SK-N-SH (cell line): ENCODE data around the gene ZNF385C. TPM values are rescaled to one million over a fixed set of nuclear protein-coding genes. Genes with fewer than 3 reads are reported as not detected.
"Not testable (repeated sequence)": the region's sequence is repeated elsewhere in the genome, so short reads cannot be mapped to it uniquely, and the experiment has no call there.

Experiments used
- CTCF ChIA-PET: fragments of 300-600, 350-600 bp; formaldehyde crosslinking; extraction: SDS; loops from one replicate; lab custom pipeline; 2021; lab: Yijun Ruan, JAX
- POLR2A ChIA-PET: fragments of 350-600 bp; sonication (Branson Sonifier 250); formaldehyde crosslinking; extraction: SDS; loops from one replicate; lab custom pipeline; 2020; ENCODE audit warnings: antibody characterized with exemption, inconsistent platforms; lab: Yijun Ruan, JAX
- DNase-seq: peaks from one replicate; pipeline ENCODE4 v3.0.0; 2012
- H2AFZ ChIP-seq: fragments of 200-600 bp; sonication (generic); 2 replicates; pipeline ENCODE4 v1.8.1; 2016; ENCODE audit warnings: antibody characterized with exemption, mild to moderate bottlenecking, low read depth
- H3F3A ChIP-seq: fragments of 200-600 bp; sonication (generic); replicated peaks from 2 replicates; pipeline ENCODE3; 2016; ENCODE audit warnings: antibody characterized with exemption, mild to moderate bottlenecking; ENCODE audit not compliant: insufficient read depth
- H3K27ac ChIP-seq, 2 experiments: fragments of 200-500 bp in 1 of 2; fragments of 200-600 bp in 1 of 2; sonication (Bioruptor generic) in 1 of 2; sonication (generic), shearing (Covaris generic) in 1 of 2; 2 replicates each; pipeline versions ENCODE4 v1.5.1 to v1.6.1; 2014 to 2016; ENCODE audit warnings: low read depth in 2 of 2, inconsistent platforms in 1 of 2, low read length in 1 of 2, mild to moderate bottlenecking in 1 of 2, mixed read lengths in 1 of 2
- H3K27me3 ChIP-seq: fragments of 200-600 bp; sonication (generic), shearing (Covaris generic); 2 replicates; pipeline ENCODE4 v1.6.1; 2016; ENCODE audit warnings: mixed run types; ENCODE audit not compliant: insufficient read depth
- H3K36me3 ChIP-seq, 2 experiments: fragments of 200-500 bp in 1 of 2; fragments of 200-600 bp in 1 of 2; sonication (Bioruptor generic) in 1 of 2; sonication (generic) in 1 of 2; replicated peaks in 1 of 2; 2 replicates each; pipeline versions ENCODE3 to v1.5.1; 2014 to 2016; ENCODE audit warnings: low read length in 1 of 2, mild to moderate bottlenecking in 1 of 2; ENCODE audit not compliant: insufficient read depth in 2 of 2, control insufficient read depth in 1 of 2
- H3K4me1 ChIP-seq, 2 experiments: fragments of 200-500 bp in 1 of 2; fragments of 200-600 bp in 1 of 2; sonication (Bioruptor generic) in 1 of 2; sonication (generic), shearing (Covaris generic) in 1 of 2; 2 replicates each; pipeline versions ENCODE4 v1.5.1 to v1.6.1; 2014 to 2016; ENCODE audit warnings: low read depth in 1 of 2, low read length in 1 of 2, mixed run types in 1 of 2; ENCODE audit not compliant: insufficient read depth in 2 of 2, control insufficient read depth in 1 of 2
- H3K4me2 ChIP-seq: fragments of 200-600 bp; sonication (generic), shearing (Covaris generic); 2 replicates; pipeline ENCODE4 v1.6.1; 2017; ENCODE audit warnings: mixed run types
- H3K4me3 ChIP-seq, 2 experiments: fragments of 200-500 bp in 1 of 2; fragments of 200-600 bp in 1 of 2; sonication (Bioruptor generic) in 1 of 2; sonication (generic), shearing (Covaris generic) in 1 of 2; 2 replicates each; pipeline versions ENCODE4 v1.5.1 to v1.8.1; 2014 to 2016; ENCODE audit warnings: low read depth in 2 of 2, inconsistent platforms in 1 of 2, low read length in 1 of 2, mild to moderate bottlenecking in 1 of 2, mixed read lengths in 1 of 2, moderate library complexity in 1 of 2
- H3K79me2 ChIP-seq: fragments of 200-600 bp; sonication (generic); 2 replicates; pipeline ENCODE4 v1.8.1; 2017; ENCODE audit warnings: mild to moderate bottlenecking; ENCODE audit not compliant: insufficient read depth
- H3K9ac ChIP-seq: fragments of 200-600 bp; sonication (generic); 2 replicates; pipeline ENCODE4 v1.6.1; 2017; ENCODE audit warnings: mixed run types
- H3K9me2 ChIP-seq: fragments of 200-600 bp; sonication (generic); 2 replicates; pipeline ENCODE4 v1.6.1; 2017; ENCODE audit warnings: mixed run types
- H3K9me3 ChIP-seq: fragments of 200-600 bp; sonication (generic); 2 replicates; pipeline ENCODE4 v1.6.1; 2017; ENCODE audit warnings: mixed run types, mild to moderate bottlenecking, moderate library complexity
- H4K20me1 ChIP-seq: fragments of 200-600 bp; sonication (generic); 2 replicates; pipeline ENCODE4 v1.6.1; 2017; ENCODE audit warnings: mild to moderate bottlenecking, mixed run types; ENCODE audit not compliant: insufficient read depth
- GATA2 ChIP-seq: sonication (generic); formaldehyde crosslinking; IDR thresholded peaks from 2 replicates; pipeline ENCODE4 v1.5.0; 2020; ENCODE audit warnings: mild to moderate bottlenecking, missing genetic modification reagents
- MEF2A ChIP-seq: IDR thresholded peaks from 2 replicates; pipeline ENCODE4 v1.4.0; 2012; ENCODE audit warnings: low read depth, borderline replicate concordance
- MXI1 ChIP-seq: IDR thresholded peaks from 2 replicates; pipeline ENCODE4 v1.6.1; 2012; ENCODE audit warnings: mild to moderate bottlenecking, low read depth, low read length, improper control_type of control experiment
- POLR2AphosphoS5 ChIP-seq: IDR thresholded peaks from 2 replicates; pipeline ENCODE4 v1.6.1; 2012; ENCODE audit warnings: low read depth, low read length
- RAD21 ChIP-seq: IDR thresholded peaks from 2 replicates; pipeline ENCODE4 v1.6.1; 2012; ENCODE audit warnings: mild to moderate bottlenecking, low read length
- RCOR1 ChIP-seq: fragments of 150-350 bp; IDR thresholded peaks from 2 replicates; pipeline ENCODE4 v1.6.1; 2017; ENCODE audit warnings: antibody characterized with exemption, low read length
- REST ChIP-seq: IDR thresholded peaks from 2 replicates; pipeline ENCODE4 v1.6.1; 2012; ENCODE audit warnings: mild to moderate bottlenecking, low read depth, low read length, moderate library complexity
- RFX5 ChIP-seq: IDR thresholded peaks from 2 replicates; pipeline ENCODE4 v1.6.1; 2012; ENCODE audit warnings: mild to moderate bottlenecking, improper control_type of control experiment, low read length
- USF1 ChIP-seq: IDR thresholded peaks from 2 replicates; pipeline ENCODE4 v1.4.0; 2012; ENCODE audit warnings: low read depth, borderline replicate concordance
- WGBS: methylation state at CpG from one replicate; pipeline ENCODE4 v1.1.6; 2017; ENCODE audit warnings: low lambda C conversion rate; 5-methylcytosine and 5-hydroxymethylcytosine counted together
- polyA plus RNA-seq, 3 experiments: library from polyadenylated mRNA; depleted of rRNA; stranded (reverse); fragments of >200 nt; gene quantifications; 2 replicates each; pipeline ENCODE4 v1.2.3, GENCODE V29; 2012

Gene ZNF385C
- polyA plus RNA-seq, 1 of the 3 experiments (the other 2 are of a cell fraction) = 0.05 TPM

GRCh38 chr17:42010898-42011516 is 87.3 kb downstream of the ZNF385C start:
- no peaks in the 10 kb centered on the region for H3K9me2 ChIP-seq
- POLR2A ChIA-PET = no interaction called here
- H3K79me2 ChIP-seq = peaks cover 100% of the 10 kb centered on the region
- peaks cover 0 to 7% of the 10 kb centered on the region in 2 experiments for H3K36me3 ChIP-seq
- H3K9me3 ChIP-seq = no peaks in the 10 kb centered on the region
- no peak overlapping the region for H3K4me2 ChIP-seq
- H4K20me1 ChIP-seq = peaks cover 65% of the 10 kb centered on the region
- no peaks in the 10 kb centered on the region for H3K27me3 ChIP-seq
- DNase-seq = peak; percentile 64
- no peak overlapping the region for H3K27ac ChIP-seq
- CTCF ChIA-PET = interaction anchor here (3.1 kb wide), 1 partner anchor 13 kb away, joined by 14 read pairs; no protein-coding TSS in a partner anchor
- no peaks in the 10 kb centered on the region for H3F3A ChIP-seq
- H3K4me3 ChIP-seq = no peak overlapping the region
- TF ChIP-seq GATA2 (CRISPR knock-in tag) (no peak), MXI1 (no peak), RAD21 (no peak), USF1 (no peak), RCOR1 (no peak), MEF2A (no peak), RFX5 (no peak), REST (no peak), POLR2AphosphoS5 (no peak)
- no peak overlapping the region for H3K9ac ChIP-seq
- peaks cover 5% of the 10 kb centered on the region in 2 experiments; a peak in 3 of 4 replicates for H3K4me1 ChIP-seq
- WGBS = 88% methylated on average over 3 of the region's 3 CpGs
- no peak overlapping the region for H2AFZ ChIP-seq

GRCh38 chr17:42010266-42010680 is 88.0 kb downstream of the ZNF385C start:
- H3K27me3 ChIP-seq, H2AFZ ChIP-seq, DNase-seq, H3K27ac ChIP-seq, POLR2A ChIA-PET, H3K9me3 ChIP-seq, H3K4me1 ChIP-seq, H3K4me2 ChIP-seq, H3K9me2 ChIP-seq, H3K9ac ChIP-seq, H3K36me3 ChIP-seq, H3F3A ChIP-seq, H3K4me3 ChIP-seq: not testable (repeated sequence)
- peaks cover 71% of the 10 kb centered on the region for H4K20me1 ChIP-seq
- 77% methylated on average over 9 of the region's 9 CpGs for WGBS
- CTCF ChIA-PET = interaction anchor here (0.9 kb wide), 1 partner anchor 91 kb away, joined by 4 read pairs; no protein-coding TSS in a partner anchor
- peaks cover 100% of the 10 kb centered on the region for H3K79me2 ChIP-seq
